ENCODE data around the gene ERGIC1.
"Not testable (repeated sequence)": the region's sequence is repeated elsewhere in the genome, so short reads cannot be mapped to it uniquely, and the experiment has no call there.

Gene ERGIC1

GRCh38 chr5:172802567-172803176, 31.4 kb upstream of the ERGIC1 start:
- Histone ChIP-seq H3K27me3 (ENCODE audit: insufficient read depth, low read length) (no peaks in the 10 kb centered on the region), H3K4me1 (ENCODE audit: insufficient read depth, low read length) (0 out of 2 replicates have a peak, but pooled peaks cover 3% of the 10 kb centered on the region), H3K27ac (ENCODE audit: low read length) (no peak overlapping the region), H3K9me3 (ENCODE audit: insufficient read depth, low read depth, low read length) (no peaks in the 10 kb centered on the region), H3K9ac (ENCODE audit: low read depth, low read length) (no peak overlapping the region), H3K36me3 (ENCODE audit: insufficient read depth, low read depth, low read length) (no peaks in the 10 kb centered on the region), H3K4me3 (ENCODE audit: low read length) (no peak overlapping the region)

GRCh38 chr5:172805018-172805683, 28.9 kb upstream of the ERGIC1 start:
- Histone ChIP-seq H3K36me3 (ENCODE audit: insufficient read depth, low read depth, low read length) (no peaks in the 10 kb centered on the region), H3K4me3 (ENCODE audit: low read length) (no peak overlapping the region), H3K27ac (ENCODE audit: low read length) (no peak overlapping the region), H3K9ac (ENCODE audit: low read depth, low read length) (no peak overlapping the region), H3K9me3 (ENCODE audit: insufficient read depth, low read depth, low read length) (no peaks in the 10 kb centered on the region), H3K4me1 (ENCODE audit: insufficient read depth, low read length) (no peaks in the 10 kb centered on the region), H3K27me3 (ENCODE audit: insufficient read depth, low read length) (no peaks in the 10 kb centered on the region)

DNA sequence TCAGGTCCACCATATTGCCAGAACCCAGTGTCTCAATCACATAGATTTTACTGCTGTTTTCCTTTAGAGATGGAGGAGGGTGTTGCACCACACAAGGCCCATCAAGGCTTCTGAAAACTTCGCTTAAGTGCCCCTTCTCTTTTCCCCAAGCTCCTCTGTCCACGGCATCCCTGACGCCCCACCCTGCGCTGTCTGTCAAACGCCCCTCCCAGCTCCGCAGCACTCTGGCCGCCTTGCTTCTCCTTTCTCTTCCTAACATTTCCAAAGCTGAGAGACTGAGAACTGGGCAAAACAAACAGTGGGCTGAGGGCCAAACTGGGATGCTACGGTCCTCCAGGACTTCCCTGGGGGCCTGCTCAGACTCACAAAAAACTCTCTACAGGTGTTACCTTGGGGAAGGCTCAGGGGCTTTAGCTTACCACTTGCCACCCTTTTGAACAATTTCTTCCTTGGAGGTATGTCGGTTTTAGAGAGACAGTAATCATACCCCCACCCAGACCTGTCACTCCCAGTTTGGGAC, 28.3 kb upstream of the ERGIC1 start:
- Histone ChIP-seq H3K4me1 (ENCODE audit: insufficient read depth, low read length) (no peaks in the 10 kb centered on the region), H3K27me3 (ENCODE audit: insufficient read depth, low read length) (no peaks in the 10 kb centered on the region), H3K9me3 (ENCODE audit: insufficient read depth, low read depth, low read length) (no peaks in the 10 kb centered on the region; the same call in 1 of the 2 replicates), H3K27ac (ENCODE audit: low read length) (no peak overlapping the region), H3K36me3 (ENCODE audit: insufficient read depth, low read depth, low read length) (no peaks in the 10 kb centered on the region), H3K4me3 (ENCODE audit: low read length) (no peak overlapping the region), H3K9ac (ENCODE audit: low read depth, low read length) (no peak overlapping the region)

DNA sequence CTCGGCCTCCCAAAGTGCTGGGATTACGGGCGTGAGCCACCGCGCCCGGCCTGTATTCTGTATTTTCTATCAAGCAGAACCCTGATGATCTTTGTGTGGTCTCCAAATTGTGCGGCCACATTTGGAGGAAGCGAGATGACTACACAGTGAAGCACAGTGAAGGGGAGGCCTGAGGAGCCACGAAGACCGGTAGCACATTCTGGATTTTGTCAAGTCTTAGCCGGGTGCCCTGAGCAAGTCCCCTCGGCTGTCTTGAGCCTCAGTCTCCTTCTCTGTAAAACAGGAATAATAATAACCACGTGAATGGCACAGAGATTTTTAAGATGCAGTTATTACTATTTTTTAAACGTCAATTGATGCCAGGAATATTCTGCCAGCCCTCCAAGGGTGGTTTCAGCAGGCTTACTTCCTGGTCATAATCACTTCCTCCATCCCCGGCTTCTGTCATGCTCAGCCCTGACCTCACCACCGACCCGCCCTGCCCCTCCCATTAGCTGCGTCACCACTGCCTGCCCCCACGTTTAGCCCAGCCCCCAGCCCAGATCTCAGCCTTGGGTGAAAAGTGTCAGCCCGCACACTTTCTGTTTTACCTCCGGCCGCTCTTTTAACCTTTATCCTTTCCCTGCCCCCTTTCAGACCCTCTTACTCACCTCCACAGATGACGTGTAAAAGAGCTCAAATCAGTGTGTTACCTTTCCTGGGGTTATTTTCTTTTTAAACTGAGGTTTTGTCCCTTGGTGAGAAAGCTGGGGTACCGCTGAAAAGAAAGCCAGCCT, 27.0 kb upstream of the ERGIC1 start:
- H3K36me3 ChIP-seq (ENCODE audit: insufficient read depth, low read depth, low read length), result no peaks in the 10 kb centered on the region
- peak overlapping the region; percentile 31; the same call in 1 of the 2 replicates for H3K4me3 ChIP-seq (ENCODE audit: low read length)
- peak overlapping the region; percentile 35; the same call in 1 of the 2 replicates for H3K9ac ChIP-seq (ENCODE audit: low read depth, low read length)
- H3K27ac ChIP-seq (ENCODE audit: low read length), result no peak overlapping the region
- no peaks in the 10 kb centered on the region; the same call in 1 of the 2 replicates for H3K9me3 ChIP-seq (ENCODE audit: insufficient read depth, low read depth, low read length)
- no peaks in the 10 kb centered on the region for H3K27me3 ChIP-seq (ENCODE audit: insufficient read depth, low read length)
- H3K4me1 ChIP-seq (ENCODE audit: insufficient read depth, low read length), result no peaks in the 10 kb centered on the region

DNA sequence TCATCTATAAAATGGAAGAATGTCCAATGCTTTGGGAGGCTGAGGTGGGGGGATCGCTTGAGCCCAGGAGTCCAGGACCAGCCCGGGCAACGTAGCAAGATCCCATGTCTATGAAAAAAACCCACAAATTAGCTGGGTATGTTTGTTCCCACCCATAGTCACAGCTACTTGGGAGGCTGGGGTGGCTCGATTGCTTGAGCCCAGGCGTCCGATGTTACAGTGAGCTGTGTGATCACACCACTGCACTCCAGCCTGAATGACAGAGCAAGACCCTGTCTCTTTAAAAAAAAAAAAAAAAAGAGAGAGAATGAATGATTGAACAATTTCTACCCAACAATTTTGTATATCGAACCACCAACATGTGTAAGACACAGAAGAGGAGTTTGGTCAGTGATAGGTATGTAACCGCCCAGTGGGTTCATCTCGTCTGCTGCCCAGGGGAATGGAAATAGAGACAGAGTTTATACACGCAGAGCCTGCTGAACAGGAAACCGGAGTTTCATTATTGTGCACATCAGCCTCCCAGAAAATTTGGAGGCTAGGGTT, 26.2 kb upstream of the ERGIC1 start:
- Histone ChIP-seq H3K4me3 (ENCODE audit: low read length) (no peak overlapping the region), H3K4me1 (ENCODE audit: insufficient read depth, low read length) (no peaks in the 10 kb centered on the region), H3K27me3 (ENCODE audit: insufficient read depth, low read length) (no peaks in the 10 kb centered on the region), H3K27ac (ENCODE audit: low read length) (no peak overlapping the region), H3K9me3 (ENCODE audit: insufficient read depth, low read depth, low read length) (no peaks in the 10 kb centered on the region; the same call in 1 of the 2 replicates), H3K9ac (ENCODE audit: low read depth, low read length) (peak overlapping the region; percentile 35; the same call in 1 of the 2 replicates), H3K36me3 (ENCODE audit: insufficient read depth, low read depth, low read length) (no peaks in the 10 kb centered on the region)

DNA sequence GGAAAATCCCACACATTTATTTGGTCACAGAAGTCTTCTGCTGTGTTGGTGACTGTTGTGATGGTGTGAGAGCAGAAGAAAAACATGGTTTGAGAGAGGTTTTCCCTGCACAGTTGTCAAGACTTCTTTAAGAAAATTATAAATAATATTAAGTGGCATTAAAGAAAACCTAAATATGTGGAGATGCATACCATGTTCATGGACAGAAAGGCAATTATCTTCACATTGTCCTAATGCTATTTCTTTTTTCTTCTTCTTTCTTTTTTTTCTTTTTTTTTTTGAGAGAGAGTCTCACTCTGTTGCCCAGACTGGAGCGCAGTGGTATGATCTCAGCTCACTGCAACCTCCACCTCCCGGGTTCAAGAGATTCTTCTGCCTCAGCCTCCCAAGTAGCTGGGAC, 24.3 kb upstream of the ERGIC1 start:
- H3K27ac ChIP-seq (ENCODE audit: low read length), result no peak overlapping the region
- no peak overlapping the region for H3K9ac ChIP-seq (ENCODE audit: low read depth, low read length)
- H3K4me3 ChIP-seq (ENCODE audit: low read length), result no peak overlapping the region
- H3K27me3 ChIP-seq (ENCODE audit: insufficient read depth, low read length), result no peaks in the 10 kb centered on the region
- no peaks in the 10 kb centered on the region for H3K36me3 ChIP-seq (ENCODE audit: insufficient read depth, low read depth, low read length)
- no peaks in the 10 kb centered on the region for H3K4me1 ChIP-seq (ENCODE audit: insufficient read depth, low read length)
- no peaks in the 10 kb centered on the region; the same call in 1 of the 2 replicates for H3K9me3 ChIP-seq (ENCODE audit: insufficient read depth, low read depth, low read length)

- H3K27me3 ChIP-seq (ENCODE audit: insufficient read depth, low read length); H3K9me3 ChIP-seq (ENCODE audit: insufficient read depth, low read depth, low read length); H3K9ac ChIP-seq (ENCODE audit: low read depth, low read length); H3K27ac ChIP-seq (ENCODE audit: low read length); H3K36me3 ChIP-seq (ENCODE audit: insufficient read depth, low read depth, low read length); H3K4me3 ChIP-seq (ENCODE audit: low read length); H3K4me1 ChIP-seq (ENCODE audit: insufficient read depth, low read length): not testable (repeated sequence)
These were observed 23.1 kb upstream of the ERGIC1 start for GRCh38 chr5:172810996-172811395.

DNA sequence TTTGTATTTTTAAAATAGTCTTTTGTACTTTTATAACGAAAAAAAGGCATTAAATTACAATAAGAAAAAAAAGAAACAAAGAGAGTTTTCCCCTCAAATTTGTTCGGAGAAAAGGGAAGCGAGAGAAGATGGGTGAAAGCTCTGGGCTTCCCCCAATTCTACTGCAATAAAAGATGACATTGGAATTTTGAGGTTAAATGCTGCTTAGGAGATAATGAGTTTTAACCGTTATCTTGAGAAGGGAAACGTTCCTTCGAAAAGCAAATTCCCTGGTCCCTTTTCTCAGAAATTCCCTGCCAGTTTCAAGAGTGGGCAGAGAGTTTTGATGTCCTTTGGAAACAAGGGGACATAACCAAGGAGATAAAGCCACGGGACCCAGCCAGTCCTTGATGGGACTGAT, 18.4 kb upstream of the ERGIC1 start:
- peaks cover under 1% of the 10 kb centered on the region; the same call in 1 of the 2 replicates for H3K27me3 ChIP-seq (ENCODE audit: insufficient read depth, low read length)

DNA sequence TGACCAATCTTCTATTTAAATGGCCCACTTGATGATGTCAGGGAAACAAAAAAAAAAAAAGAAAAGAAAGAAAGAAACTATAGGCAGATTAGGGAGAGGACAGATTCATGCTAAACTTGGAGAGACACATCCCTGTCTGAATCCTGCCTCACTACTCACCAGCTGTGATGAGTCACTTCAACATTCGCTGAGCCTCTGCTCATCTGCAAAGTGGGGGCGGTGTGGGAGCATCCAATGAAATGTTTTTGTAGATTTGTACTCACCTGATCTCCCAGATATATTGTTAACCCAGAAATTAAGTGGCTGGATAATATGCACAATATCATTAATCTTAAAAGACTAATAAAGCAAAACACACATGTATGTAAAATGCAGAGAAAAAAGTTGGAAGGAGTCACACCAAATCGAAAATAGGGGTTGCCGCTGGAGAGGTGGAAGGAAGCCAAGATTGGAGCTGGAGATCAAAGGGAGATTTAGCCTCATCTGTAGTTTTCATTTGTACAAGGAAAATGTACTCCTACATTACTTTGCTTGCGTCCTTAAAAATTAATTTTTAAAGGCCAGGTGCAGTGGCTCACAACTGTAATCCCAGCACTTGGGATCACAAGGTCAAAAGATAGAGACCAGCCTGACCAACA, 17.0 kb upstream of the ERGIC1 start:
- Histone ChIP-seq H3K9me3 (ENCODE audit: insufficient read depth, low read depth, low read length) (no peaks in the 10 kb centered on the region), H3K4me3 (ENCODE audit: low read length) (no peak overlapping the region), H3K9ac (ENCODE audit: low read depth, low read length) (no peak overlapping the region), H3K27ac (ENCODE audit: low read length) (no peak overlapping the region), H3K4me1 (ENCODE audit: insufficient read depth, low read length) (peaks cover 4% of the 10 kb centered on the region; the same call in 1 of the 2 replicates), H3K36me3 (ENCODE audit: insufficient read depth, low read depth, low read length) (no peaks in the 10 kb centered on the region), H3K27me3 (ENCODE audit: insufficient read depth, low read length) (peaks cover 4% of the 10 kb centered on the region; the same call in 1 of the 2 replicates)

More for the DNA sequence above, 18.4 kb upstream of the ERGIC1 start:
- Histone ChIP-seq H3K27ac (ENCODE audit: low read length) (no peak overlapping the region), H3K4me1 (ENCODE audit: insufficient read depth, low read length) (peaks cover 4% of the 10 kb centered on the region; the same call in 1 of the 2 replicates), H3K4me3 (ENCODE audit: low read length) (no peak overlapping the region), H3K36me3 (ENCODE audit: insufficient read depth, low read depth, low read length) (no peaks in the 10 kb centered on the region), H3K9ac (ENCODE audit: low read depth, low read length) (no peak overlapping the region), H3K9me3 (ENCODE audit: insufficient read depth, low read depth, low read length) (no peaks in the 10 kb centered on the region; the same call in 1 of the 2 replicates)

DNA sequence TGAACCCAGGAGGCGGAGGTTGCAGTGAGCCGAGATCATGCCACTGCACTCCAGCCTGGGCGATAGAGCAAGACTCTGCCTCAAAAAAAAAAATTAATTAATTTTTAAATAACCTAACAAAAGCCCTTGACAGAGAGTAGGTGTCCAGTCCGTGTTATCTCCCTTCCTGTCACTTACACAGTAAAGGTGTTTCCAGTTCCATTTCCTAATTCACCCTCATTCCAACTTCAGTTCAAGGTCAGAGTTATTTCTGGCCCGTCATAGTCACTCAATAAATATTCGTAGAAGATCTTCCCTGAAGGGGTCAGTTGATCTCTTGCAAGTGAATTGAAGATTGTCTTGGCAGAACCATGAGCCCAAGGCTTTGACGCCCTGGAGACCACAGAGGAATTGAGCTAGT, 16.4 kb upstream of the ERGIC1 start:
- H3K27ac ChIP-seq (ENCODE audit: low read length), result no peak overlapping the region
- no peaks in the 10 kb centered on the region for H3K9me3 ChIP-seq (ENCODE audit: insufficient read depth, low read depth, low read length)
- no peaks in the 10 kb centered on the region for H3K36me3 ChIP-seq (ENCODE audit: insufficient read depth, low read depth, low read length)
- peaks cover 4% of the 10 kb centered on the region; the same call in 1 of the 2 replicates for H3K4me1 ChIP-seq (ENCODE audit: insufficient read depth, low read length)
- no peak overlapping the region for H3K9ac ChIP-seq (ENCODE audit: low read depth, low read length)
- H3K4me3 ChIP-seq (ENCODE audit: low read length), result no peak overlapping the region
- H3K27me3 ChIP-seq (ENCODE audit: insufficient read depth, low read length), result peaks cover 4% of the 10 kb centered on the region; the same call in 1 of the 2 replicates

GRCh38 chr5:172818081-172818480, 16.0 kb upstream of the ERGIC1 start:
- Histone ChIP-seq H3K36me3 (ENCODE audit: insufficient read depth, low read depth, low read length) (no peaks in the 10 kb centered on the region), H3K4me1 (ENCODE audit: insufficient read depth, low read length) (peaks cover 4% of the 10 kb centered on the region; the same call in 1 of the 2 replicates), H3K4me3 (ENCODE audit: low read length) (no peak overlapping the region), H3K9ac (ENCODE audit: low read depth, low read length) (no peak overlapping the region), H3K27me3 (ENCODE audit: insufficient read depth, low read length) (peaks cover 4% of the 10 kb centered on the region; the same call in 1 of the 2 replicates), H3K27ac (ENCODE audit: low read length) (no peak overlapping the region), H3K9me3 (ENCODE audit: insufficient read depth, low read depth, low read length) (no peaks in the 10 kb centered on the region)
